ENCODE measurements around the gene VWA7. TPM values are rescaled to one million over a fixed set of nuclear protein-coding genes. Genes with fewer than 3 reads are reported as not detected.
"Not testable (repeated sequence)": the region's sequence is repeated elsewhere in the genome, so short reads cannot be mapped to it uniquely, and the experiment has no call there.

VWA7 gene
- total RNA-seq: 10 to 100 TPM in 1 of 2 donors, 1 to 10 TPM in 1; 6.1 to 10.1 TPM

- Histone ChIP-seq H3K27ac (peak within 1 kb of the TSS; percentile 61), H3K9me3 (no peaks in the 10 kb centered on the region), H3K9ac (ENCODE audit: low read depth in 2 of 2, low read length in 2 of 2) (peak within 1 kb of the TSS; percentile 9 to 84), H3K4me3 (no peak within 1 kb of the TSS), H3K27me3 (no peaks in the 10 kb centered on the region), H3K4me1 (peaks cover 4% of the 10 kb centered on the region), H3K36me3 (no peaks in the 10 kb centered on the region)
- TF ChIP-seq CTCF (IDR thresholded peaks at IDR 0.05): no peak
- intact Hi-C loops (cut with DNase I): no loop called here
- DNase-seq: peak; percentile 80
These were observed at the start of gene VWA7 for GRCh38 chr6:31776989-31777666. TSS of gene VWA7 (minus strand) at chr6:31777328. CDS start at chr6:31776779, 549 bp downstream.

- Histone ChIP-seq H3K9me3 (no peaks in the 10 kb centered on the region), H3K27me3 (no peaks in the 10 kb centered on the region), H3K36me3 (no peaks in the 10 kb centered on the region), H3K4me1 (peaks cover 5% of the 10 kb centered on the region), H3K9ac (ENCODE audit: low read depth in 2 of 2, low read length in 2 of 2) (peak overlapping the region; percentile 46 to 86), H3K4me3 (peak overlapping the region; percentile 46), H3K27ac (peak overlapping the region; percentile 99)
- TF ChIP-seq CTCF (IDR thresholded peaks at IDR 0.05): no peak
- intact Hi-C loops (cut with DNase I): no loop called here
- peak; percentile 92 for DNase-seq
These were observed 49.7 kb upstream of the VWA7 start for GRCh38 chr6:31826793-31827285.

GRCh38 chr6:31825553-31825952 lies 48.4 kb upstream of the VWA7 start:
- no peak overlapping the region for H3K4me3 ChIP-seq
- no peak for TF ChIP-seq CTCF (IDR thresholded peaks at IDR 0.05)
- no peaks in the 10 kb centered on the region for H3K36me3 ChIP-seq
- H3K27me3 ChIP-seq: no peaks in the 10 kb centered on the region
- no peak for DNase-seq
- no peaks in the 10 kb centered on the region for H3K9me3 ChIP-seq
- peak overlapping the region in 1 of 2 donors; percentile 86 for H3K9ac ChIP-seq (ENCODE audit: low read depth in 2 of 2, low read length in 2 of 2)
- no peaks in the 10 kb centered on the region for H3K4me1 ChIP-seq
- H3K27ac ChIP-seq: peak overlapping the region; percentile 99
- intact Hi-C loops (cut with DNase I): no loop called here

GRCh38 chr6:31823592-31824196 lies 46.6 kb upstream of the VWA7 start:
- peak overlapping the region in 1 of 2 donors; percentile 26 for H3K9ac ChIP-seq (ENCODE audit: low read depth in 2 of 2, low read length in 2 of 2)
- DNase-seq; H3K27me3 ChIP-seq; H3K4me1 ChIP-seq; H3K4me3 ChIP-seq; intact Hi-C loops (cut with DNase I); H3K36me3 ChIP-seq; H3K9me3 ChIP-seq: not testable (repeated sequence)
- H3K27ac ChIP-seq: peak overlapping the region; percentile 99

- H3K36me3 ChIP-seq: no peaks in the 10 kb centered on the region
- no peaks in the 10 kb centered on the region for H3K9me3 ChIP-seq
- H3K27me3 ChIP-seq: no peaks in the 10 kb centered on the region
- DNase-seq: peak; percentile 93
- TF ChIP-seq CTCF (IDR thresholded peaks at IDR 0.05): no peak
- peak overlapping the region; percentile 86 to 99 for H3K9ac ChIP-seq (ENCODE audit: low read depth in 2 of 2, low read length in 2 of 2)
- intact Hi-C loops (cut with DNase I): no loop called here
- peak overlapping the region; percentile 41 for H3K4me3 ChIP-seq
- peaks cover 7% of the 10 kb centered on the region for H3K4me1 ChIP-seq
- peak overlapping the region; percentile 99 for H3K27ac ChIP-seq
These were observed 45.1 kb upstream of the VWA7 start for GRCh38 chr6:31822036-31822821.

Data from colonic mucosa (tissue), 4 donors.